Activated naive CD4-positive, alpha-beta T cell (primary cell): ENCODE results near the gene PIM3.
"Not testable (repeated sequence)": the region's sequence is repeated elsewhere in the genome, so short reads cannot be mapped to it uniquely, and the experiment has no call there.

Source experiments
- DNase-seq, 4 experiments: peaks; one replicate each; lab custom pipeline; 2025; lab: John Stamatoyannopoulos, UW

The PIM3 gene

GRCh38 chr22:49983148-49984042 is 22.8 kb downstream of the PIM3 start:
- DNase-seq: peak in 1 of 4 experiments; percentile 39

- DNase-seq: no peak
Measured at GRCh38 chr22:49986325-49986724, 25.8 kb downstream of the PIM3 start.

GRCh38 chr22:49989826-49990225 is 29.3 kb downstream of the PIM3 start:
- DNase-seq: not testable (repeated sequence)

GRCh38 chr22:49991167-49991566 is 30.6 kb downstream of the PIM3 start:
- DNase-seq: no peak

GRCh38 chr22:49991907-49992533 is 31.4 kb downstream of the PIM3 start:
- no peak for DNase-seq

GRCh38 chr22:49992921-49993648 is 32.5 kb downstream of the PIM3 start:
- peak in 2 of 4 experiments; percentile 41 to 64 for DNase-seq

- DNase-seq: no peak
Measured at GRCh38 chr22:49993649-49994360, 33.2 kb downstream of the PIM3 start.

- DNase-seq: no peak
Measured at GRCh38 chr22:49994361-49995040, 33.9 kb downstream of the PIM3 start.

GRCh38 chr22:49995041-49995360 is 34.4 kb downstream of the PIM3 start:
- no peak for DNase-seq

- no peak for DNase-seq
Measured at GRCh38 chr22:49995361-49996118, 35.0 kb downstream of the PIM3 start.

GRCh38 chr22:49996119-49996517 is 35.5 kb downstream of the PIM3 start:
- no peak for DNase-seq

- DNase-seq: no peak
Measured at GRCh38 chr22:49996518-49997250, 36.1 kb downstream of the PIM3 start.

- no peak for DNase-seq
Measured at GRCh38 chr22:49997251-49997599, 36.7 kb downstream of the PIM3 start.

GRCh38 chr22:49997932-49998717 is 37.6 kb downstream of the PIM3 start:
- no peak for DNase-seq

GRCh38 chr22:49998718-49999062 is 38.1 kb downstream of the PIM3 start:
- no peak for DNase-seq

- DNase-seq: peak in 1 of 4 experiments; percentile 37
Measured at GRCh38 chr22:49999063-49999945, 38.7 kb downstream of the PIM3 start.

- no peak for DNase-seq
Measured at GRCh38 chr22:49999946-50000586, 39.5 kb downstream of the PIM3 start.
